HL-60/S4 (cell line): Measurements from ENCODE around the gene KLRK1.
"Not testable (repeated sequence)": the region's sequence is repeated elsewhere in the genome, so short reads cannot be mapped to it uniquely, and the experiment has no call there.

Experiments used
- in situ Hi-C: fragments of 300-500 bp; cut with MboI; formaldehyde crosslinking; loops from 2 replicates; pipeline ENCODE4 v1.14.3; 2022; ENCODE audit warnings: low sequenced_read_pairs

Gene KLRK1

GRCh38 chr12:10363914-10364814, 25.7 kb downstream of the KLRK1 start:
- in situ Hi-C loops, result loop anchor here (25.0 kb wide), 1 partner anchor 198 kb away; no protein-coding TSS in a partner anchor

GRCh38 chr12:10363658-10363913, 26.3 kb downstream of the KLRK1 start:
- in situ Hi-C loops, result loop anchor here (25.0 kb wide), 1 partner anchor 199 kb away; no protein-coding TSS in a partner anchor

GRCh38 chr12:10362828-10363657, 26.8 kb downstream of the KLRK1 start:
- in situ Hi-C loops, result loop anchor here (25.0 kb wide), 1 partner anchor 199 kb away; no protein-coding TSS in a partner anchor

- in situ Hi-C loops, result loop anchor here (25.0 kb wide), 1 partner anchor 200 kb away; no protein-coding TSS in a partner anchor
These were observed 27.5 kb downstream of the KLRK1 start for GRCh38 chr12:10362325-10362724.

GRCh38 chr12:10361622-10362021, 28.2 kb downstream of the KLRK1 start:
- in situ Hi-C loops, result loop anchor here (25.0 kb wide), 1 partner anchor 201 kb away; no protein-coding TSS in a partner anchor

- in situ Hi-C loops, result loop anchor here (25.0 kb wide), 1 partner anchor 201 kb away; no protein-coding TSS in a partner anchor
These were observed 28.8 kb downstream of the KLRK1 start for GRCh38 chr12:10361084-10361483.

GRCh38 chr12:10358969-10359368, 30.9 kb downstream of the KLRK1 start:
- in situ Hi-C loops, result loop anchor here (25.0 kb wide), 1 partner anchor 203 kb away; no protein-coding TSS in a partner anchor

GRCh38 chr12:10358131-10358530, 31.7 kb downstream of the KLRK1 start:
- in situ Hi-C loops, result loop anchor here (25.0 kb wide), 1 partner anchor 204 kb away; no protein-coding TSS in a partner anchor

- in situ Hi-C loops, result loop anchor here (25.0 kb wide), 1 partner anchor 208 kb away; no protein-coding TSS in a partner anchor
These were observed 35.3 kb downstream of the KLRK1 start for GRCh38 chr12:10354502-10354901.

GRCh38 chr12:10354071-10354470, 35.8 kb downstream of the KLRK1 start:
- in situ Hi-C loops, result loop anchor here (25.0 kb wide), 1 partner anchor 208 kb away; no protein-coding TSS in a partner anchor

GRCh38 chr12:10351457-10351856, 38.4 kb downstream of the KLRK1 start:
- in situ Hi-C loops, result loop anchor here (25.0 kb wide), 1 partner anchor 211 kb away; no protein-coding TSS in a partner anchor

GRCh38 chr12:10341892-10342509, 47.8 kb downstream of the KLRK1 start:
- in situ Hi-C loops, result no loop called here

- in situ Hi-C loops, result not testable (repeated sequence)
These were observed 48.9 kb downstream of the KLRK1 start for GRCh38 chr12:10340946-10341345.

GRCh38 chr12:10339053-10339840, 50.6 kb downstream of the KLRK1 start:
- in situ Hi-C loops, result no loop called here

GRCh38 chr12:10338470-10338869, 51.4 kb downstream of the KLRK1 start:
- in situ Hi-C loops, result not testable (repeated sequence)

- in situ Hi-C loops, result not testable (repeated sequence)
These were observed 53.6 kb downstream of the KLRK1 start for GRCh38 chr12:10336196-10336595.

GRCh38 chr12:10331642-10332239, 58.1 kb downstream of the KLRK1 start:
- in situ Hi-C loops, result no loop called here

GRCh38 chr12:10328691-10329090, 61.1 kb downstream of the KLRK1 start:
- in situ Hi-C loops, result not testable (repeated sequence)
